Frontal cortex (tissue), 4 donors: Measurements from ENCODE around the gene MYT1. TPM values are rescaled to one million over a fixed set of nuclear protein-coding genes. Genes with fewer than 3 reads are reported as not detected.

Experiments used
- DNase-seq, 2 donors: peaks; one replicate each; pipeline ENCODE4 v3.0.0; 2012; ENCODE audit warnings: low spot score in 2 of 2
- FAIRE-seq: peaks from 2 replicates; lab custom pipeline; 2012; peaks lifted over from hg19 to GRCh38; lab: Jason Lieb, UNC
- total RNA-seq: library from RNA; depleted of rRNA; stranded (reverse); fragments of >200 nt; gene quantifications from one replicate; pipeline ENCODE4 v1.2.3, GENCODE V29; 2014
- donor health status: control.
- donor health status: control.
- donor health status: control.

Gene MYT1
- total RNA-seq, 1 donor from 2014 or later = 6.9 TPM

DNA sequence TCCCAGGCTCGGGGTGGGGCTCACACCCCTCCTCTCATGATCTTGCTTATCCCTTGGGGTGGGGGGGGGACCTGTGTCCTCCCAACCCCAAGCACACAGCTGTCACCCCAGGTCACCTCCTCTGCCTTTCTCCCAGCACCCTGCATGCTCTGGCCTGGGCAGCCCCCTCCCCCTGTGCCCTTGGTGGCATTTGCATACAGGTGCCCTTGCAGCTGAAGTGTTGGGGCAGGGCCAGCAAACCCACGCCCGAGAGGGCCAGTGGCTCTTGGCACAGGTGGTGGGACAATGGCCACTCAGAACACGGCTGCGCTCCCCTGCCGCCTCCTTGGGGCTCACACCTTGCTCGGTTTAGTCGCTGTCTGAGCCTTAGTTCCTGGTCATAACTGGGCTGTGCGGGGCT, 11.3 kb upstream of the MYT1 start:
- FAIRE-seq (no peak), DNase-seq (no peak)

DNA sequence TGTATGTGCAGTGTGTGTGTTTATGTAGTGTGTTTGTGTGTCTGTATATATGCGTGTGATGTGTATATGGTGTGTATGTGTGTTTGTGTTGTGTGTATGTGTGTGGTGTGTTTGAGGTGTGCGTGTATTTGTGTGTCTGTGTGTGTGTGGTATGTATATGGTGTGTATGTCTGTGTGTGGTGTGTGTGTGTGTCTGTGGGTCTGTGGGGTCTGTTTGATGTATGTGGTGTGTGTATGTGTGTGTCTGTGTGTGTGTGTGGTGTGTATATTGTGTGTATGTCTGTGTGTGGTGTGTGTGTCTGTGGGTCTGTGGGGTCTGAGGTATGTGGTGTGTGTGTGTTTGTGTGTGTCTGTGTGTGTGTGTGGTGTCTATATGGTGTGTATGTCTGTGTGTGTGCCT, 10.8 kb upstream of the MYT1 start:
- DNase-seq = no peak
- FAIRE-seq = no peak

DNA sequence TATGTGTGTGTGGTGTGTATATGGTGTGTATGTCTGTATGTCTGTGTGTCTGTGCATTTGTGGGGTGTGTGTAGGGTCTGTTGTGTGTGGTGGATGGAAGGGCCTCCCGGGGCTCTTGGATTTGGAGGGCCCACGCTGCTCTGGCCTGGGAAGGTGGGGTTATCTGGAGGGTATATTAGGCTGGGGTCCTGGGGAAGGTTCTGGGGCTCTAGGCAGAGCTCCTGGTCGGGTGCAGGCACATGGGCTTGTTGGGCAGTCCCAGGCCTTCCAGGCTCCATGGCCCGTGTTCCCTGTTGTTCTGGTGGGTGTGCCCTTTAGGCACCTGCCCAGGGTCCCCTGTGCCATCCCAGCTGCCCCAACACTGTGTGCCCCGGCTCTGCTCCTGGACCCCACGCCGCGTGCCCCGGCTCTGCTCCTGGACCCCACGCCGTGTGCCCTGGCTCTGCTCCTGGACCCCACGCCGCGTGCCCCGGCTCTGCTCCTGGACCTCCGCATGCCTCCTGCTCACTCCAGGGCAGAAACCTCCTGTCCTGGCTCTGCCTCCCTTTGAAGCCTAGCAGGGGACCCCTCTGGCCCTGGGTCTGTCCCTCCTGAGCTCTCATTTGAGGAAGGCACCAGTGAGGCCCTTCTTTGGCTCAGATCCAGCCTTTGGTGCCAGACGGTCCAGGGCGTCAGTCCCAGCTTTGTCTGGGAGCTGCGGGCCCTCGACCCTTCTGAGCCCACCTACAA, 10.2 kb upstream of the MYT1 start:
- FAIRE-seq (no peak), DNase-seq (no peak)

DNA sequence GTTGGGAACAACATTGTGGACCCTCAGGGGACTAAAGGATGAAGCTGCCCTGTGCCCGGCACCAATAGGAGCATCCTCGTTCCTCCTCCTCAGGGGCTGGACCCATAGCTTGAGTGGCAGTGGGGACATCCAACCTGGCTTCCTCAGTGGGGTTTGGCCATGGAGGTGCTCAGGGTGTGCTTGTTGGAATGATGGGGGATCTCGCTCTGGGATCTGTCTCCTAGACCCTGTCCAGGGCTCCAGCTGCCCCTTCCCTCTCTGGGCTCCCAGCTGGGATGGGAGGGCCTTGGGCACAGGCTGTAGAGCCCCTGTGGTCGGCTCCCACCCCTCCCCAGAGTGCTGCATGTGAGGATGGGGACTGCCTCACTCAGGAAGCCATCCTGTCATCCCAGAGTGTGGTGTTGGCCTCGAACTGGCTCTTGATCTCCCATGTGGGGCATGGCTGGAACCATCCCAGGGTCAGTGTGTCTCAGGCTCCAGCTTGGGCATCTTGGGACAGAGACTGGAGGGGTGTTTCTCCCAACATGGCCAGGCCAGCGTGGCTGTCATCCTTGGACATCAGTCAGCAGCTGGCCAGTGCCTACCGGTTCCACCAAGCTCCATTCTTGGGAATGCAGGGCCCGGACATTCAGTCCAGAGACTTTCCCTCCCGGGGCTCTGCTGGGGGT, 9.5 kb upstream of the MYT1 start:
- DNase-seq (no peak), FAIRE-seq (no peak)

DNA sequence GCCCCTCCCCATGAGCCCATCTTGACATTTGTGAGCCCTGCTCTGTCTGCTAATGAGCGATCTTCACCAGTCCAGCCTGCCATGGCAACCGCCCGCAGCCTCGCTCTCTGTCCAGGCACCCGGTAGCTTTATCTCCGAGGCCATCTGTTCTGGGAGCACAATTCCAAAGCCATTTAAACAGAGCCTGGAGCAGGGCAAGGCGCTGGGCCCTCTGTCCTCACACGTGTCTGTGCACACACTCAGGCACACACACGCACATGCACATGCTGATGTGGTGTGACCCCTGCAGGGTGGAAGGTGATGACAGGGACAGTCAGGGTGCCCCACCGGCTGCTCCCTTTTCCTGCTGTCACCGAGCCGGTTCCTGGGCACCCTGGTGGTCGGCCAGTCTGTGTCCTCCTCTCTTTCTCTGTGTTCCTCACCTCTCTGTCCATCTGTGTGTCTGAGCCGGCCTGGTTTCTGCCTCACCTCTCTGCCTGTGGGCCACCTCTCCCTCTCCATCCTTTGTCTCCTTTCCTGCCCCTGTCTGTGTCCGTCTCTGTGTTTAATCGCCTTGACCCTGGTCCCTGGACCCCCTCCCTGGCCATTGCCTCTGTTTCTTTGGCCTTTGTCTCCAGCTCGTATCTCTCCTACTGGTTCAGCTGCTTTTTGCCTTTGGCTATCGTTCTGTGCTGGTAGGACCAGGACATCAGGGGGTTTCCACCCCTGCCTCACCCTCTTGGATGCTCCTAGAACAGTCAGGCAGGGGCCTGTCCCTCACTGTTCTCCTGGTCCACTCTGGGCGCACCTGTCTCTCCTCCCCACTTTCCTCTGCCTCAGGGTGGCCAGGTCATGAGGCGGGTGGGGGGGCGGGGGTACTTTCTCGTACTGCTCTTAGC, 8.8 kb upstream of the MYT1 start:
- FAIRE-seq = no peak
- DNase-seq = no peak

DNA sequence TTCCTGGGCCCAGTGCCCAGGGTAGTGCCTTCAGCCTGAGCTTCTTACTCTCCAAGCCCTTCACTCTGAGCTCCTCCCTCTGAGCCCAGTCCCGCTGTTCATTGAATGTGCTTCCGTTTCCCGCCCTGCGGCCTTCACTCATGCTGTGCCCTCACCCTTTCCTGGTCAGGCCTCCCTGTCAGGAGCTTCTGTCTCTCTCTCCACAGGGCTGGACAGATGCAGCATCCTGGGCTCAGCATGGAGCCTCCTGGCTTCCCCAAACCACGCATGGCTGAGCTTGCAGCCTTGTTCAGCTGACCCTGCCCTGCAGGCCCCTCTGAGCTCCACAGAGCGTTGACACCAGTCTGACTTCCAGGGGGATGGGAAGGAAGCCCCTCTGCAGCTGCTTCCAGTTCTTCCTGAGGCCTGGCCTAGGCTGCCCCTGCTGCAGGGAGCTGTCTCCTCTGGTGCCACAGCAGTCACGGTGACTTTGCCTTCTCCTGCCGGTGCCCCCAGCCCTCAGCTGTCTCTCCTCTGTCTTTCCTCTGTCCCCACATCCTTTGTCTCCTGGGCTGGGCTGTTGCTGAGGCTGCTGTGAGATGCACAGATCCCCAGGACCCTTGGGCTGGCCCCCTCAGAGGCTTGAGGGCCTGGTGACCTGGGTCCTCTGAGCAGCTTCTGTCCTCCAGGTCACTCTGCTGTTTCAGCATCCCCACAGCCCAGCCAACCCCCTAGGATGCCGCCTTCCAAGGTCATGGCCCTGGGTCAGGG, 7.9 kb upstream of the MYT1 start:
- FAIRE-seq (no peak), DNase-seq (no peak)

DNA sequence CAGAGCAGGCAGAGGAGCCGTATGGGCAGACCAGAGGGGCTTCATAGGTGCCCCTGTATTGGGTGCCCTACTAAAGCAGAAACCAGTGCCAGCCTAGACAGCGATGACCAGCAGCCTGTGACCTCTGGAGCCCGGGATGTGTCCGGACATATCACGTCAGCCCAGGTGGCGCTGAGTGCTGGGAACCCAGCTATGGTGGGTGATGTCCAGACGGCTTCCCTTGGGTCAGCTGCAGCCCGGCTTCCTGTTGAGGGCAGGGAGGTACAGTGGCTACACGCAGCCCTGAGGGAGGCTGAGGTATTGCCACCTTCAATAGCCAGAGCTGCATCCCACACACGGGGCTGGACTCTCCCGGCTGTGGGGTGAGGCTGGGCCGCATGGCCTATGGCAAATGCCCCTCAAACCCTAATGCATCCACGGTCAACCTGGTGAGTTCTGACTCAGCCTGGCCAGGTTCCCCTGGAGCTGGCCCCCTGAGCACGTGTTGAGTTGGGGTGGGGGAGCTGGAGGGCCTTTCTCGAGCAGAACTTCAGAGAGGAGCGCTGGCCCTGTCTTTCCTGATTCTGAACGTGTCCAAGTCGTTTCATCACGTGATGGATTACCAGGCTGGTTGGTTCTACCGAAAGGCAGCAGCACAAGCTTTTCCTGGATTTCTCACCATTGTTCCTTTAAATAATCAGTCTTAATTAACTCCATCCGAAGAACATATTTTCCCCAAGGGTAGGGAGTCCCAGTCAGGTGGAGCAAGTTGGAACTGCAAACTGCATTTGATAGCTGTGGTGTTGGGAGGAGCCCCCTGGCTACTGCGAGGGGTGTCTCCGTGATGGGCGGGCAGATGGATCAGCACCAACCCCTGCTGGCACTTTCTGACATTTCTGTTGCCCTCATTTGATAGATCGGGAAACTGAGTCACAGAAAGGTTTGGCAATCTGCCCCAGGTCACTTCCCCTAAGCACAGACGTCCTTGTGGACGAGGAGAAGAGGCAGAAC, 7.1 kb upstream of the MYT1 start:
- DNase-seq (no peak), FAIRE-seq (no peak)

DNA sequence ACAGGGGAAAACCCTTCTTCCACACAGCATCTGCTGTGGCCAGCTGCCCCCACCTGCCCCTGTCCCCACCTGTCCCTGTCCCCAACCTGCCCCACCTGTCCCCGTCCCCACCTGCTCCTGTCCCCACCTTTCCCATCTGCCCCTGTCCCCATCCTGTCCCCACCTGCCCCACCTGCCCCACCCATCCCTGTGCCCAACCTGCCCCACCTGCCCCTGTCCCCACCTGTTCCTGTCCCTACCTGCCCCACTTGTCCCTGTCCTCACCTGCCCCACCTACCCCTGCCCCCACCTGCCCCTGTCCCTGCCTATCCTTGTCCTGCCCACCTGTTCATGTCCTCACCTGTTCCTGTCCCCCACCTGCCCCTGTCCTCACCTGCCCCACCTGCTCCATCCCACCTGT, 6.4 kb upstream of the MYT1 start:
- FAIRE-seq = no peak
- DNase-seq = no peak

DNA sequence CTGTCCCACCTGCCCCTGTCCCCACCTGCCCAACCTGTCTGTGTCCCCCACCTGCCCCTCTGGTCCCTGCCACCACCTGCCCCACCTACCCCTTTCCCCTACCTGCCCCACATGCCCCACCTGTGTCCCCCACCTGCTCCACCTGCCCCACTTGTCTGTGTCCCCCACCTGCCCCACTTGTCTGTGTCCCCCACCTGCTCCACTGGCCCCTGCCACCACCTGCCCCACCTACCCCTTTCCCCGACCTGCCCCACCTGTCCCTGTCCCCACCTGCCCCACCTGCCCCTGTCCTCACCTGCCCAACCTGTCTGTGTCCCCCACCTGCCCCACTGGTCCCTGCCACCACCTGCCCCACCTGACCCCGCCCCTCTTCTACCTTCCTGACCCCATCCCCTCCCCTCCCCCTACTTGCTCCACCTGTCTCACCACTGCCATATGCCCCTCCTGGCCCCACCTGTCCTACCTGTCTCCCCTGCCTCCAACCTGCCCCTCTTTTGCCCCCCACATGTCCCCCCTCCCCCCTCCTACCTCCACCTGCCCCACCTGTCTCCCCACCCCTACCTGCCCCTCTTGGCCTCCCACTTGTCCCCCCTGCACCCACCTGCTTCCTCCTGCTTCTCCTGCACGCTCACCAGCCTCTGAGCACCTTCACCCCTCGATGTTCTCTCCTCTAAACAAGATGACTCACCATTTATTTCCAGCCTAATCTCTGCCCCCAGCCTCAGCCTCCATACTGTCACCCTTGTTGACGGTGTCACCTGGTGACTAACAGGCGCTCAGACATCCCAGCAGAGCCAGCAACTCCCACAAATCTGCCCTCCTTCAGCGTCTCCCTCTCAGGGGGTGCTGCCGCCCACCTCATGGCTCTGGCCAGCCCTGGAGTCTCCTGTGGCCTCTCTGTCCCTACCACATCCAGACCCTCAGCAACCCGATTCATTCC, 5.6 kb upstream of the MYT1 start:
- no peak for FAIRE-seq

DNA sequence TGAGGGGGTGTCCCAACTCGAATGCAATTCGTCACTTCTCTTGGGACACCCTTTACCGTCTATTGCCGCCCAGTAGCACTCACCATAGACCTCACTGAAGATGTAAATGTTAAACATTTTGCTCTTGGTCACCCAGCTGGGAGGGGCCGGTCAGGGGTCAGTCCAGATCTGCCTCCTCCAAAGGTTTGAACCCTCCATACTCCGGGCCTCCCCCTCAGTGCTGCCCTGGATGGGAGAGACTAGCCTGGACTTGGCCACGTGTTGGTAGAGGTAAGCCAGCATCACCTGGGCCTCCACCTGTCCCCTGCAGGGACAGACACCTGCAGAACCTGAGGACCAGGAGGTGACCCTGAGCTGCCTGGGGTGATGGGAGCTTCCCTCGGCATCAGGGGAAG, 5.0 kb upstream of the MYT1 start:
- DNase-seq (no peak), FAIRE-seq (no peak)

More for the DNA sequence above, 5.6 kb upstream of the MYT1 start:
- DNase-seq = no peak

DNA sequence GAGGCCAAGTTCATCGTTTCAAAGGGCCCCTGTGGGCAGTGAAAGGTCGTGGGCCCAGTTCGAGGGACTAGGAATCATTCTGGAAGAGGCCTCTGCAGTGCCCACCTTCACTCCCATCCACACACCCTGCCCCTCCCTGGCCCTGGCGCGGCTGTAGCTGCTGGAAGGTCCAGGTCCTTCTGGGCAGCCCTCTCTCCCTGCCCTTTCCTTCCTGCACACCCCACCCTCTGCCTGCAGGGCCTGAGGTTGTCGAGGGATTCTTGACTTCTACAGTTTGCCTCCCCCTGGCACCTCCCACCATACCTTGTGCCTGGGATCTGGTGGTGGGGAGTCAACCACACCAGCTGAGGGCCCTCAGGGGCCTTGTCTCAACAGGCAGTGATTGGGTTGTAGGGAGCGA, 4.5 kb upstream of the MYT1 start:
- DNase-seq (no peak), FAIRE-seq (no peak)

DNA sequence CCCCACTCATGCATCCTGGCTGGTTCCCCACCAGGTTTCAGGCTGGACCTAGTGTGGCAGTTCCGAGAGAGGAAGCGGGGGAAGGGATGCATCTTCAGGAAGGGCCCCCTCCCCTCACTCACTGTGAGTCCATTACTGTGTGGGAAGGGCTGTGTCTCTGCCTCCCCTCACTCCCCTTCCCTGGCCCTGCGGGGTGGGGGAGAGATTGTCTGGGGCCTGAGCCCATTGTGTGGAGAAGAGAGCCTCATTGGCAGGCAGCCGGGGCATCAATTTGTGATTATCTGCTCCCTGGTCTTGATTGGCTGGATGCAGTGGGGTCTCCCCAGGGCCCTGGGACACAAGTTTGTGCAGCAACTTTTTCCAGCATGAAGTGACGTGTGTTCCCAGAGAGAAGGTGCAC, 4.1 kb upstream of the MYT1 start:
- FAIRE-seq (no peak), DNase-seq (no peak)

DNA sequence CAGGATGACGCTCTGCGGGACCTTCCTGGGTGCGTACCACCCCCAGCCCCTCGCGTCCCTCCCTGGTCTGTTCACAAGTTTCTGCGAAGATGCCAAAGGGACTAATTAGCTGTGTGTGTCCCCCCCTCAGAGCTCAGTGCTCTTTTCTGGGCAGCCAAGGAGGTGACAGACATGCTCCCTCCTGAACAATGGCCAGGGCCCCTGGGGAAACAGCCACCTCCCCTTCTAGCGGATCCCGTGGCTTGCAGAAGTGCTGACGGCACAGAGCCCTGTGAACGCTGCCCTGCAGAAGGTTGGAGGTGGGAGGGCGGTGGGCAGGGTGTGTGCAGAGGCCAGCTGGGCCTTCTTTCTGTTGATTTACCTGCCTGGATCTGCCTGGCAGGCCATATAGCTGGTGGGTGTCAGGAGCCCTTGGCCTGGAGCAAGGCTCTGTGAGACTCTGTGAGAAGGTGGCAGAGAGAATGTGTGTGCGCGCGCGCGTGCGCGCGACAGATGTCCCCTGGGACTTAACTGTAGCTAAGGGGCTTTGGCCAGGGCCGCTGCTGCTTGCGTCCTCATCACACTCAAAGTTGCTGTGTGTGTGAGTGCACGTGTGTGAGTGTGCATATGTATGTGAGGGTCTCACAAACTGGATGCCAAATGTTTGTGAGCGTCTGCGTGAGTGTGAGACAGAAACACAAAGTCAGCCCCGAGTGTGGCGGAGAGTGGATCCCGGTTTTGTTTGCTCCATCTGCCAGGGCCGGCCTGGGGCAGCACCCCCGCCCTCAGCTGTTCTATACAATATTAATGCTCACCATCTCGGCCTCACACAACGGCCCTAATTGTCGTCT, 3.5 kb upstream of the MYT1 start:
- DNase-seq = no peak
- FAIRE-seq = no peak

DNA sequence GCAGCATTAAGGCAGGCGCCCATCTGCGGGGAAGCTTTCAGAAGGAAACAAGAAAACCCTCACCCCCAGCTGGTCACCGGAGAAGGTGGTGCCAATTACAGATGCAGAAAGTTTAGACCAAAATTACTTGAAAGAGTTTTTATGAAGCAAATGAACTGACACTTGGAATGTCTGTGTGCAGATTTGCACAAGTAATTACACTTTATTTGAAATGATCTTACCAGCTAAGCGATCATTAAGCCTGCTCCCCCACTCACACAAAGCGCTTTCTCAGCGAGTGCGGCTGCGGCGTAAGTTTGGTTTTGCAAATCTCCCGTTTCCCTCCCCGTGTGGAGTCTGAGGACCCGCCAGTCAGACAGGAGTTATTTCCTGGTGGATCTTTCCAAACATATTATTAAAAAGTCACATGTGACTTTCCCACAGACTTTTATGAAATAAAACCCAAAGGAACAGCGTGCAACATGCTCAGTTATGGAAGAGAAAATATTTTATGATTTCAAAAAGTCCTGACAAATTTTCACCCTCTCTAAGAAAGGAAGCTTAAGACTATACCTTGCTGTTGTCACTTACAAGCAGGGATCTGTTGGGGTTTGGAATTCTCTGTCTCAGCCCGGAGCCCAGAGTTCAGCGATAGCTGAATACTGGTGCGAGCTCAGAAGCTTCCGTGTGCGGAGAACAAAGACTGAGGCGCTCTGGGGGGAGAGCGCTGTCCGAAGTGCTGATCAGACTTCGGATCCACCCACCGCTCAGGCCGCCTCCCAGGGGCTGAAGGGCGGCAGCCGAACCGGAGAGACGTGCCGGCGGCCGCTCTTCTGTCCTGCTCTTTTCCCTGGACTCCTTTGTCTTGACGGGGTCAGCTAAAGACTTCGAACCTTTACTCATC, 2.7 kb upstream of the MYT1 start:
- FAIRE-seq = no peak

DNA sequence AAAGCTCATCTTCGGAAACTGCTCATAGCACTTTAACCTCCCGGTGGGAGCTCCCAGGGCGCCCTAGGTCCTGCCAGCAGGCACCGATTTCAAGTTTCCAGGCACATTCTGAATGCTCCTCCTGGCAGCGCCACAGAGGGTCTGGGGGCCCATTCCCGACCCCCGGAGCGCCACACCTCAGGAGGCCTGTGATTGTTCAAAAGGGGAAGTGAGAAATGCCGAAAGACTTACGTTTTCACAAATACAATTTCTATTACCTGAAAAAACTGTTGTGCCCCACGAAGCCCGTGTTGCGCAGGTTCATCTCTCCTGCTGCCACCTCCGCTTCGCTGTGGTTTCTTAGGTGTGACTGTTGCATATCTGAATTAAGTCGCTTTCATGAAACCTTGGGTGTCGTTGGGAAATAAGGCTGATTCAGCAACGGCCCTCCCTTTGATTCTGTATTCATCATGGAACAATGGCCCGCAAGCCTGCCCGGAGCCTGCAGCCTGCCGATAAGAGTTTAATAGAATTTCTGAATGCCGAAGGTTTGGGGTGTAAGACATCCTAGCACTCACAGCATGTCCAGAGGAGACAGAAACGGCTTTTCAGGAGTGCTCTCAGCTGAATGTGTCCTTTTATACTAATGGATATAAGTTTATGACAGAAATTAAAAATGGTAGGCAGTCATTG, 1.9 kb upstream of the MYT1 start:
- DNase-seq = no peak
- FAIRE-seq = no peak

More for the DNA sequence above, 2.7 kb upstream of the MYT1 start:
- DNase-seq = peak; percentile 50 to 53

DNA sequence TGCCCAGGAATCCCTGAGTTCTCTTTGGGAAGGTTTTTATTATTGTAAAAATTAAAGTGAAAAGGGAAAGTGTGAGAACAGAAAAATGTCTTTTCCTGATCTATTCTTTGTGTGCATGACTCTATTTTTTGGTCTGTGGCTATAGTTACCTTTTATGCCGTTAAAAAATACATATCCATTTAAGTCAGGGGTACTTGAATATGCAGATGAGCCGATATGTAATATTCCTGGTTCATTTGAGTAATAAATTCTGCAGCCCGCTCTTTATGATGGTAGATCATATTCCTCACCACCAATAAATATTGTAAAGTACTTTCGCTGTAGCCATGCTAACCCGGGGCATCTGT, 503 bp upstream of the MYT1 start:
- DNase-seq = no peak
- no peak for FAIRE-seq
